ENCODE results near the gene FBXO38. TPM values are rescaled to one million over a fixed set of nuclear protein-coding genes. Genes with fewer than 3 reads are reported as not detected.

Gene FBXO38
- polyA plus RNA-seq, 3 donors = 6.8 to 22.1 (median 14.8) TPM

GRCh38 chr5:148352696-148353095 lies 31.1 kb upstream of the FBXO38 start:
- Histone ChIP-seq H3K36me3 (replicated peaks in 1 of 2; ENCODE audit: control insufficient read depth in 1 of 2, insufficient read depth in 2 of 2, low read length in 2 of 2) (no peaks in the 10 kb centered on the region), H3K4me1 (ENCODE audit: control insufficient read depth in 1 of 2, insufficient read depth in 2 of 2, low read length in 2 of 2) (no peaks in the 10 kb centered on the region), H3K9ac (ENCODE audit: insufficient read depth, low read length, poor library complexity, severe bottlenecking) (no peak overlapping the region), H4K20me1 (ENCODE audit: insufficient read depth, low read length) (no peaks in the 10 kb centered on the region), H3K4me2 (replicated peaks; ENCODE audit: extremely low read depth, low read length, poor library complexity, severe bottlenecking) (no peak overlapping the region), H3K4me3 (replicated peaks in 1 of 3; ENCODE audit: low read depth in 2 of 3, low read length in 3 of 3) (no peak overlapping the region), H2AFZ (ENCODE audit: insufficient read depth, low read depth, low read length, poor library complexity, severe bottlenecking) (no peak overlapping the region), H3K9me3 (replicated peaks in 1 of 2; ENCODE audit: control insufficient read depth in 1 of 2, insufficient read depth in 1 of 2, low read length in 2 of 2) (peaks cover 0 to 3% of the 10 kb centered on the region in 2 donors), H3K27me3 (ENCODE audit: control insufficient read depth in 2 of 2, insufficient read depth in 2 of 2, low read length in 2 of 2) (no peaks in the 10 kb centered on the region), H3K27ac (ENCODE audit: low read depth in 1 of 2, low read length in 2 of 2) (no peak overlapping the region), H3K79me2 (ENCODE audit: insufficient read depth, low read length) (no peaks in the 10 kb centered on the region)
- TF ChIP-seq CTCF (IDR thresholded peaks at IDR 0.05) = no peak
- Mint-ChIP-seq H3K27me3 (ENCODE audit: low read depth in 3 of 3) (peaks cover 0 to 2% (median 2%) of the 10 kb centered on the region in 3 donors), H3K36me3 (no peaks in the 10 kb centered on the region), H3K27ac (no peak overlapping the region), H3K9me3 (peaks cover 0 to 6% (median 3%) of the 10 kb centered on the region in 7 donors), H3K4me1 (no peaks in the 10 kb centered on the region), H3K4me3 (no peak overlapping the region)
- no CpG with 5 or more reads among the region's 1 CpG for WGBS (ENCODE audit: insufficient coverage)
- DNase-seq = no peak
- intact Hi-C loops (cut with micrococcal nuclease) = no loop called here

- H3K9me3 Mint-ChIP-seq = peaks cover 0 to 6% (median 3%) of the 10 kb centered on the region in 7 donors
- TF ChIP-seq CTCF (IDR thresholded peaks at IDR 0.05) = no peak
These were observed 30.1 kb upstream of the FBXO38 start for GRCh38 chr5:148353634-148354033.

More at GRCh38 chr5:148353634-148354033, 30.1 kb upstream of the FBXO38 start:
- Histone ChIP-seq H3K4me2 (replicated peaks; ENCODE audit: extremely low read depth, low read length, poor library complexity, severe bottlenecking) (no peak overlapping the region), H3K4me3 (replicated peaks in 1 of 3; ENCODE audit: low read depth in 2 of 3, low read length in 3 of 3) (no peak overlapping the region), H3K4me1 (ENCODE audit: control insufficient read depth in 1 of 2, insufficient read depth in 2 of 2, low read length in 2 of 2) (no peaks in the 10 kb centered on the region), H3K9me3 (replicated peaks in 1 of 2; ENCODE audit: control insufficient read depth in 1 of 2, insufficient read depth in 1 of 2, low read length in 2 of 2) (peaks cover 0 to 3% of the 10 kb centered on the region in 2 donors), H3K79me2 (ENCODE audit: insufficient read depth, low read length) (no peaks in the 10 kb centered on the region), H3K36me3 (replicated peaks in 1 of 2; ENCODE audit: control insufficient read depth in 1 of 2, insufficient read depth in 2 of 2, low read length in 2 of 2) (no peaks in the 10 kb centered on the region), H3K27ac (ENCODE audit: low read depth in 1 of 2, low read length in 2 of 2) (no peak overlapping the region), H2AFZ (ENCODE audit: insufficient read depth, low read depth, low read length, poor library complexity, severe bottlenecking) (no peak overlapping the region), H4K20me1 (ENCODE audit: insufficient read depth, low read length) (no peaks in the 10 kb centered on the region), H3K9ac (ENCODE audit: insufficient read depth, low read length, poor library complexity, severe bottlenecking) (no peak overlapping the region), H3K27me3 (ENCODE audit: control insufficient read depth in 2 of 2, insufficient read depth in 2 of 2, low read length in 2 of 2) (no peaks in the 10 kb centered on the region)
- no peaks in the 10 kb centered on the region for H3K4me1 Mint-ChIP-seq
- H3K36me3 Mint-ChIP-seq = no peaks in the 10 kb centered on the region
- intact Hi-C loops (cut with micrococcal nuclease) = no loop called here
- H3K27ac Mint-ChIP-seq = no peak overlapping the region
- peaks cover 0 to 2% (median 2%) of the 10 kb centered on the region in 3 donors for H3K27me3 Mint-ChIP-seq (ENCODE audit: low read depth in 3 of 3)
- no peak overlapping the region for H3K4me3 Mint-ChIP-seq
- no peak for DNase-seq
- no CpG with 5 or more reads among the region's 2 CpGs for WGBS (ENCODE audit: insufficient coverage)

Measured in CD14-positive monocyte (primary cell).